Ectodermal cell (in vitro differentiated cells): ENCODE data around the gene FAM193B.

ENCODE experiments used
- H3K27ac ChIP-seq: 2 replicates; pipeline ENCODE4 v1.7.0; 2013; ENCODE audit warnings: mild to moderate bottlenecking, low read depth, low read length; ENCODE audit not compliant: insufficient read depth, poor library complexity, severe bottlenecking
- H3K27me3 ChIP-seq: 2 replicates; pipeline ENCODE4 v1.7.0; 2013; ENCODE audit warnings: mild to moderate bottlenecking, low read length; ENCODE audit not compliant: insufficient read depth, control insufficient read depth, poor library complexity, severe bottlenecking
- H3K36me3 ChIP-seq: one replicate; pipeline ENCODE4 v1.7.0; 2013; ENCODE audit warnings: low read length; ENCODE audit not compliant: control insufficient read depth, insufficient read depth
- H3K4me1 ChIP-seq: one replicate; pipeline ENCODE4 v1.7.0; 2013; ENCODE audit warnings: low read length; ENCODE audit not compliant: control insufficient read depth, insufficient read depth
- H3K4me3 ChIP-seq: 2 replicates; pipeline ENCODE4 v1.7.0; 2013; ENCODE audit warnings: low read depth, low read length, control low read depth; ENCODE audit not compliant: insufficient read depth
- H3K9me3 ChIP-seq: 2 replicates; pipeline ENCODE4 v1.7.0; 2013; ENCODE audit warnings: mild to moderate bottlenecking, low read length, moderate library complexity; ENCODE audit not compliant: control insufficient read depth
- whole genome bisulfite sequencing, 2 experiments: methylation state at CpG; one replicate each; pipeline ENCODE4 v1.1.7; 2013; ENCODE audit warnings: missing lambda C conversion rate in 2 of 2; 5-methylcytosine and 5-hydroxymethylcytosine counted together

FAM193B gene

GRCh38 chr5:177494346-177495195 is 59.8 kb downstream of the FAM193B start:
- Histone ChIP-seq H3K4me3 (peak overlapping the region; percentile 32), H3K36me3 (peaks cover 25% of the 10 kb centered on the region), H3K27ac (peak overlapping the region; percentile 94), H3K4me1 (peaks cover 30% of the 10 kb centered on the region), H3K27me3 (peaks cover 20% of the 10 kb centered on the region), H3K9me3 (no peaks in the 10 kb centered on the region)
- 72% methylated on average over 11 of the region's 11 CpGs for WGBS, 2 experiments

GRCh38 chr5:177493795-177494345 is 60.5 kb downstream of the FAM193B start:
- H3K27ac ChIP-seq, result peak overlapping the region; percentile 57
- peaks cover 13% of the 10 kb centered on the region for H3K27me3 ChIP-seq
- no peaks in the 10 kb centered on the region for H3K9me3 ChIP-seq
- WGBS, 2 experiments, result 92 to 94% methylated on average over 5 of the region's 5 CpGs
- peaks cover 32% of the 10 kb centered on the region for H3K36me3 ChIP-seq
- no peak overlapping the region for H3K4me3 ChIP-seq
- H3K4me1 ChIP-seq, result peaks cover 30% of the 10 kb centered on the region

- no peak overlapping the region for H3K4me3 ChIP-seq
- H3K27me3 ChIP-seq, result peaks cover 3% of the 10 kb centered on the region
- peaks cover 41% of the 10 kb centered on the region for H3K36me3 ChIP-seq
- 93 to 95% methylated on average over 7 of the region's 7 CpGs for WGBS, 2 experiments
- peaks cover 30% of the 10 kb centered on the region for H3K4me1 ChIP-seq
- H3K9me3 ChIP-seq, result no peaks in the 10 kb centered on the region
- H3K27ac ChIP-seq, result peak overlapping the region; percentile 8
Observed at GRCh38 chr5:177492841-177493240, 61.5 kb downstream of the FAM193B start.

- Histone ChIP-seq H3K27ac (peak overlapping the region; percentile 8), H3K36me3 (peaks cover 48% of the 10 kb centered on the region), H3K4me1 (peaks cover 30% of the 10 kb centered on the region), H3K4me3 (no peak overlapping the region), H3K9me3 (no peaks in the 10 kb centered on the region), H3K27me3 (no peaks in the 10 kb centered on the region)
- 94 to 95% methylated on average over 53 to 54 of the region's 54 CpGs for WGBS, 2 experiments
Observed at GRCh38 chr5:177491983-177492746, 62.2 kb downstream of the FAM193B start.

GRCh38 chr5:177491429-177491945 is 62.9 kb downstream of the FAM193B start:
- Histone ChIP-seq H3K9me3 (no peaks in the 10 kb centered on the region), H3K4me3 (no peak overlapping the region), H3K4me1 (peaks cover 30% of the 10 kb centered on the region), H3K27me3 (no peaks in the 10 kb centered on the region), H3K27ac (no peak overlapping the region), H3K36me3 (peaks cover 52% of the 10 kb centered on the region)
- 52 to 54% methylated on average over 43 of the region's 43 CpGs for WGBS, 2 experiments

- no peaks in the 10 kb centered on the region for H3K9me3 ChIP-seq
- peaks cover 30% of the 10 kb centered on the region for H3K4me1 ChIP-seq
- H3K27me3 ChIP-seq, result no peaks in the 10 kb centered on the region
- no peak overlapping the region for H3K4me3 ChIP-seq
- no peak overlapping the region for H3K27ac ChIP-seq
- peaks cover 54% of the 10 kb centered on the region for H3K36me3 ChIP-seq
- WGBS, 2 experiments, result 94% methylated on average over 16 of the region's 16 CpGs
Observed at GRCh38 chr5:177490992-177491391, 63.4 kb downstream of the FAM193B start.

- H3K9me3 ChIP-seq, result no peaks in the 10 kb centered on the region
- peaks cover 54% of the 10 kb centered on the region for H3K36me3 ChIP-seq
- H3K4me1 ChIP-seq, result peaks cover 26% of the 10 kb centered on the region
- no peaks in the 10 kb centered on the region for H3K27me3 ChIP-seq
- no peak overlapping the region for H3K4me3 ChIP-seq
- no peak overlapping the region for H3K27ac ChIP-seq
- 96 to 97% methylated on average over 15 of the region's 15 CpGs for WGBS, 2 experiments
Observed at GRCh38 chr5:177490311-177490991, 63.9 kb downstream of the FAM193B start.

GRCh38 chr5:177489119-177489716 is 65.1 kb downstream of the FAM193B start:
- peaks cover 13% of the 10 kb centered on the region for H3K4me1 ChIP-seq
- no peaks in the 10 kb centered on the region for H3K27me3 ChIP-seq
- H3K27ac ChIP-seq, result no peak overlapping the region
- H3K36me3 ChIP-seq, result peaks cover 60% of the 10 kb centered on the region
- H3K9me3 ChIP-seq, result no peaks in the 10 kb centered on the region
- H3K4me3 ChIP-seq, result no peak overlapping the region
- 89 to 90% methylated on average over 26 of the region's 26 CpGs for WGBS, 2 experiments

GRCh38 chr5:177487975-177488374 is 66.4 kb downstream of the FAM193B start:
- no peak overlapping the region for H3K4me3 ChIP-seq
- no peaks in the 10 kb centered on the region for H3K27me3 ChIP-seq
- no peaks in the 10 kb centered on the region for H3K9me3 ChIP-seq
- no peak overlapping the region for H3K27ac ChIP-seq
- peaks cover 63% of the 10 kb centered on the region for H3K36me3 ChIP-seq
- H3K4me1 ChIP-seq, result peaks cover 9% of the 10 kb centered on the region
- 95 to 96% methylated on average over 15 of the region's 15 CpGs for whole genome bisulfite sequencing, 2 experiments
